HG02852 (cell line): ENCODE results near the gene HS3ST1.

Experiments used
- ATAC-seq: cut with Tn5 transposase; IDR thresholded peaks from one replicate; pipeline ENCODE4 v1.9.1; 2021; ENCODE audit warnings: mild to moderate bottlenecking, moderate library complexity; ENCODE audit not compliant: unreplicated experiment

Gene HS3ST1

GRCh38 chr4:11428231-11428898 lies at the start of gene HS3ST1:
Gene HS3ST1 (minus strand): TSS chr4:11428894. CDS start chr4:11400005, 28,889 bp downstream.
- ATAC-seq, result peak; percentile 35

- ATAC-seq, result no peak
Measured at GRCh38 chr4:11475871-11476270, 47.2 kb upstream of the HS3ST1 start.

- ATAC-seq, result no peak
Measured at GRCh38 chr4:11474146-11474545, 45.5 kb upstream of the HS3ST1 start.

GRCh38 chr4:11472535-11472934 lies 43.8 kb upstream of the HS3ST1 start:
- ATAC-seq, result no peak

GRCh38 chr4:11471618-11472017 lies 42.9 kb upstream of the HS3ST1 start:
- peak; percentile 43 for ATAC-seq

GRCh38 chr4:11471046-11471441 lies 42.4 kb upstream of the HS3ST1 start:
- ATAC-seq, result no peak

- ATAC-seq, result peak; percentile 69
Measured at GRCh38 chr4:11470438-11471045, 41.8 kb upstream of the HS3ST1 start.

- peak; percentile 66 for ATAC-seq
Measured at GRCh38 chr4:11469650-11470437, 41.1 kb upstream of the HS3ST1 start.

GRCh38 chr4:11468901-11469300 lies 40.2 kb upstream of the HS3ST1 start:
- ATAC-seq, result no peak

GRCh38 chr4:11467931-11468330 lies 39.2 kb upstream of the HS3ST1 start:
- no peak for ATAC-seq

GRCh38 chr4:11463707-11464106 lies 35.0 kb upstream of the HS3ST1 start:
- ATAC-seq, result no peak

- ATAC-seq, result no peak
Measured at GRCh38 chr4:11456401-11456800, 27.7 kb upstream of the HS3ST1 start.

GRCh38 chr4:11455201-11455835 lies 26.6 kb upstream of the HS3ST1 start:
- ATAC-seq, result peak; percentile 50

- no peak for ATAC-seq
Measured at GRCh38 chr4:11451716-11452115, 23.0 kb upstream of the HS3ST1 start.

- no peak for ATAC-seq
Measured at GRCh38 chr4:11446155-11446811, 17.6 kb upstream of the HS3ST1 start.

GRCh38 chr4:11441194-11441556 lies 12.5 kb upstream of the HS3ST1 start:
- no peak for ATAC-seq

GRCh38 chr4:11440481-11441193 lies 11.9 kb upstream of the HS3ST1 start:
- ATAC-seq, result no peak

GRCh38 chr4:11439836-11440235 lies 11.1 kb upstream of the HS3ST1 start:
- ATAC-seq, result no peak

GRCh38 chr4:11438647-11439046 lies 10.0 kb upstream of the HS3ST1 start:
- no peak for ATAC-seq

- ATAC-seq, result peak; percentile 61
Measured at GRCh38 chr4:11436673-11437072, 8.0 kb upstream of the HS3ST1 start.
